HG02759 (cell line): ENCODE results near the gene PAK4.
"Not testable (repeated sequence)": the region's sequence is repeated elsewhere in the genome, so short reads cannot be mapped to it uniquely, and the experiment has no call there.

Source experiments
- ATAC-seq: cut with Tn5 transposase; IDR thresholded peaks from one replicate; pipeline ENCODE4 v1.9.1; 2021; ENCODE audit warnings: mild to moderate bottlenecking, moderate library complexity; ENCODE audit not compliant: unreplicated experiment

PAK4 gene

GRCh38 chr19:39200066-39200802 is 74.6 kb downstream of the PAK4 start:
- ATAC-seq = no peak

- no peak for ATAC-seq
Observed at GRCh38 chr19:39200803-39201115, 75.2 kb downstream of the PAK4 start.

GRCh38 chr19:39202998-39203355 is 77.4 kb downstream of the PAK4 start:
- ATAC-seq = no peak

- ATAC-seq = no peak
Observed at GRCh38 chr19:39203372-39204341, 78.1 kb downstream of the PAK4 start, which contains the start of gene SYCN. Gene SYCN (minus strand): TSS chr19:39204263. CDS start chr19:39204254, 9 bp downstream.

DNA sequence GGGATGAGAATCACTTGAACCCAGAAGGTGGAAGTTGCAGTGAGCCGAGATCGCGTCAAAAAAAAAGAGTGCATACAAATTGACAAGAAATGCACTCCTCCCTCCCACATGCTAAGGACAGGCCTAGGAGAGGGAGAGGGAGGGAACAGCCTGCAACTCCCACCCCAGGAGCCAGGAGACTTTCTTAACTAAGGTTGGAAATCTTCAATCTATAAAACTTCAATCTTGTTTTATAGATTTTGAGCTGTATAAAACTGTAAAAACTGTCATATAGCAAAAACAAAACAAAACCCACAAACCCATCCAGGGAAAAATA is 79.8 kb downstream of the PAK4 start:
- no peak for ATAC-seq

DNA sequence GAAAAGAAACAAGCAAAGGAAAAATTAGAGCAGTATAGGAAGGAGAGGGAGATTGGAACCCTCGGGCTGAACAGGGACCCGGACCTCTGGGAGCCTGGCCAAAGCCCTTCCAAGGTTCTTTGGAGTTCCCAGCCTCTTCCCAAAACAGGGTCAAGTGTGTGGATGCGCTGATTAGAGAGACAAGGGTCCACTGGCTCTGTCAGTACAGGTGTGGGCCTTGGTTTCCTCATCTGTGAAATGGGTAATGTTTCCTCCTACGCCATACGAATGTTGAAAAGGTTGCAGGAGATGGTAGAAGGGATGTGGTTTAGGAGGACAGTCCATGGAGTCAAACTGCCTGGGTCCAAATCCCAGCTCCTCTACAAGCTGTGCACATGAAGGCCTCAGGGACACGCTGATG is 80.5 kb downstream of the PAK4 start:
- ATAC-seq = no peak

DNA sequence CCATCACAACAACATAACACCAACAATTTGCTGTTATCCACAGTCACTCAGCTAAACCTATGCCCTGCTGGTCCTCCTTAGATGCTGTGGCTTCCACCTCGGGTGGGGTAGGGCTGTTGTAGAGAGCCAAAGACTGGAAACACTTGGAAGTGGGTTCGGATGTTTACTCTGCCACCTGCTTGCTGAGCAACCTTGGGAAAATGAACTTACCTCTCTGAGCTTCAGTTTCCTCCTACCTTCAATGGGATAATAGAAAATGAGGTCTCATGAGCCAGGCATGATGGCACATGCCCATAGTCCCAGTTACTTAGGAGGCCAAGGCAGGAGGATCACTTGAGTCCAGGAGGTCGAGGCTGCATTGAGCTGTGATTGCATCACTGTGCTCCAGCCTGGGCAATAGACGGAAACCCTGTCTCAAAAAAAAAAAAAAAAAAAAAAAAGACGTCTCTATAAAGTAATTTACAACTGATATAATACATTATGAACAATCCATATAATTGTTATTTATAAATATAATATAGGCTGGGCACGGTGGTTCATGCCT is 81.8 kb downstream of the PAK4 start:
- ATAC-seq = no peak

- ATAC-seq = no peak
Observed at GRCh38 chr19:39208175-39208795, 82.7 kb downstream of the PAK4 start.

DNA sequence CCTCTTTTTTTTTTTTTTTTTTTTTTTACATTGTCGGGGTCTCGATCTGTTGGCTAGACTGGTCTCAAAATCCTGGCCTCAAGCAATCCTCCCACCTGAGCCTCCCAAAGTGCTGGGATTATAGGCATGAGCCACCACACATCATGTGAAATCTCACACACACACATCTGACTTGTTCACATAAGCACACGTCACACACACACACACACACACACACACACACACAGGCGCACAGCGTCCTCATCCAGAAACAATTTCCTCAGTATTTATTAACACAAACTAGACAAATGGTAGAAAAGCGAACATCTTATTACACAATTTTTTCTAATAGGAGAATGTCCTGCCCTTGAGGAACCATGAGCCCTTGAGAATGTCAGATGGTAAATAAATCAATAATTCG is 83.6 kb downstream of the PAK4 start:
- no peak for ATAC-seq

DNA sequence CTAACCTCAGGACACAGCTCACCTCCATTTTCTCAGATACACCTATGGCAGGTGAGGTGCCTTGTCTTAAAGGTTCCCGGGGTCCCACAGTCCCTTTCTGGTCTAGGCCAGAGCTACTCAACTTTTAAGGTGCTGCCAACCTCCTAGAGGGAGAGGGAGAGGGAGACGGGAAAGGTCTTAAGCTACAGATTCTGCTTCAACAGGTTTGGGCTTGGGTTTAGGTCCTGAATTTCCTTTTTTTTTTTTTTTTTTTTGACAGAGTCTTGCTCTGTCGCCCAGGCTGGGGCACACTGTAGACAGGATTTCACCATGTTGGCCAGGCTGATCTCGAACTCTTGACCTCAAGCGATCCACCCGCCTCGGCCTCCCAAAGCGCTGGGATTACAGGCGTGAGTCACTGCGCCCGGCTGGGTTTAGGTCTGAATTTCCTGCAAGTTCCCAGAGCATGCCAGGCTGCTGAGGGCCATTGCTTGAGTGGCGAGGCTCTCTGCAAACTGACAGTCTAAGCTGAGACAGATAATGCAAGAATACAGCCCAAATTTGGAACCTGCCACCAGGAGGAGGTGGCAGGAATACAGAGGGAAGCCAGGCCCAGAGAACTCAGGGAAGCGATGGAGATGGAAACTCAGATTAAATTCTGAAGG is 86.3 kb downstream of the PAK4 start:
- no peak for ATAC-seq

DNA sequence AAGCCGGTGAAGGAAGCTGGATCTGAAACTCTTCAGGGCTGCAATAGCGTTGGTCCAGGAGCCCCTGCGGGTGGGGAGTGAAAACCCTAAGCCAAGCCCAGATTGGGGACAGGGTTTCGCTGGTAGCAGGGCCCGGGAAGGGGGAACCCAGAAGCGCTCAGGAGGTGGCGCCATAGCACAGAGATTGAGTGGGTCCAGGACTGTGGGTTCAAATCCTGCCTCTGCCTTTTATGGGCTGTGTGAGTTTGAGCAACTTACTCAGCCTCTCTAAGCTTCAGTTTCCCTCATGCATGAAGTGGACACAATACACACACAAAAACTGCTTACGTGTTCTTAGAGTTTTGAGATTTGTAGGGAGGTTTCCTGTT is 86.8 kb downstream of the PAK4 start:
- ATAC-seq = no peak

DNA sequence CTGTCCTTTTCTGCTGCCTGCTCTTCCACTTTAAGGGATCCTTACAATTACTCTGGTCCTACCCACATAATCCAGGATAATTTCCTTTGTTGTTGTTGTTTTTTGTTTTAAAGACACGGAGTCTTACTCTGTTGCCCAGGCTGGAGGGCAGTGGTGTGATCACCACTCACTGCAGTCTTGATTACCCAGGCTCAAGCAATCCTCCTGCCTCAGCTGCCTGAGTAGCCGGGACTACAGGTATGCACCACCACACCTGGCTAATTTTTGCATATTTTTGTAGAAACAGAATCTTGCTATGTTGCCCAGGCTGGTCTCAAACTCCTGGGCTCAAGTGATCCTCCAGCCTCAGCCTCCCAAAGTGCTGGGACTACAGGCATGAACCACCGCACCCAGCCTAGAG is 89.7 kb downstream of the PAK4 start:
- ATAC-seq = not testable (repeated sequence)

DNA sequence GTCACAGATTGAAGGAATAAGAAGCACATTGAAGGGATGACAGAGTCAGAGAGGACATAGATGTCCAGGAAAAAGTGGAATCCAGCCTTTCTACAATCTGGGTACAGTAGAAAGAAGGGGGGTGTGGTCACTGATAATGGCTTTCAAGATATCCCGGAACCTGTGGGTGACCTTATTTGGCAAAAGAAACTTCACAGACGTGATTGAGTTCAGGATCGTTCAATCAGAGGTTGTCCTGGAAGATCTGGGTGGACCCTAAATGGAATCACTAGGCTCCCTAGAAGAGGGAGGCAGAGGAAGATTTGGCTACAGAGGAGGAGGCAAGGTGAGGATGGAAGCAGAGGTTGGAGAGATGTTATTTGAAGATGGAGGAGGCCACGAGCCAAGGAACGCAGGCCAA is 91.5 kb downstream of the PAK4 start:
- no peak for ATAC-seq

GRCh38 chr19:39218230-39219007 is 92.8 kb downstream of the PAK4 start:
- no peak for ATAC-seq

DNA sequence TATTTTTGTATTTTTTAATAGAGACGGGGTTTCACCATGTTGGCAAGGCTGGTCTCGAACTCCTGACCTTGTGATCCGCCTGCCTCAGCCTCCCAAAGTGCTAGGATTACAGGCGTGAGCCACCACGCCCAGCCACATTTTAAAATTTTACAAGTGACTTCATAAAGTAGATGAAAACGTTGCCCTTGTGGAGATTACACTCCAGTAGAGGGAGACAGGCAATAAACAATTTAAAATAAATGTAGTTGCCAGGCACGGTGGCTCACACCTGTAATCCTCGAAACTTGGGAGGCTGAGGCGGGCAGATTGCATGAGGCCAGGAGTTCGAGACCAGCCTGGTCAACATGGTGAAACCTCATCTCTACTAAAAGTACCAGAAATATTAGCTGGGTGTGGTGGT is 93.5 kb downstream of the PAK4 start:
- ATAC-seq = not testable (repeated sequence)

- no peak for ATAC-seq
Observed at GRCh38 chr19:39223703-39224279, 98.2 kb downstream of the PAK4 start.

GRCh38 chr19:39224910-39225309 is 99.3 kb downstream of the PAK4 start:
- no peak for ATAC-seq
